H1 (cell line): ENCODE measurements around the gene CD72. TPM values are rescaled to one million over a fixed set of nuclear protein-coding genes. Genes with fewer than 3 reads are reported as not detected.
A peak's percentile ranks its signal among the peaks of the same experiment; 100 is the strongest.

Source experiments
- CTCF ChIA-PET: fragments of 300-600 bp; sonication (Branson Sonifier 250); formaldehyde crosslinking; loops from one replicate; lab custom pipeline; 2021; ENCODE audit not compliant: partially characterized antibody; lab: Charles Lee
- POLR2A ChIA-PET: fragments of 300-600 bp; sonication (Branson Sonifier 250); formaldehyde crosslinking; loops from one replicate; lab custom pipeline; 2021; ENCODE audit warnings: inconsistent platforms; ENCODE audit not compliant: partially characterized antibody; lab: Charles Lee
- DNase-seq, 2 experiments: peaks; one replicate each; pipeline versions ENCODE4 v3.0.0 to v3.0.0-alpha.2; 2010 to 2022; ENCODE audit warnings: low spot score in 2 of 2, low read depth in 1 of 2, mixed read lengths in 1 of 2
- FAIRE-seq: peaks from 2 replicates; lab custom pipeline; 2011; peaks lifted over from hg19 to GRCh38; lab: Jason Lieb, UNC
- H2AFZ ChIP-seq: 2 replicates; pipeline ENCODE4 v1.8.1; 2012; ENCODE audit warnings: low read length, inconsistent platforms
- H2AK5ac ChIP-seq: 2 replicates; pipeline ENCODE4 v1.6.1; 2013; ENCODE audit warnings: low read depth, low read length
- H2BK120ac ChIP-seq: replicated peaks from 2 replicates; pipeline ENCODE3; 2013; ENCODE audit warnings: low read depth, low read length, inconsistent platforms
- H2BK12ac ChIP-seq: 2 replicates; pipeline ENCODE4 v1.6.1; 2013; ENCODE audit warnings: low read depth, low read length
- H2BK15ac ChIP-seq: 2 replicates; pipeline ENCODE4 v1.6.1; 2013; ENCODE audit warnings: low read length
- H2BK20ac ChIP-seq: 2 replicates; pipeline ENCODE4 v1.6.1; 2013; ENCODE audit warnings: low read length
- H2BK5ac ChIP-seq: 2 replicates; pipeline ENCODE4 v1.6.1; 2013; ENCODE audit warnings: low read depth, low read length
- H3K14ac ChIP-seq: 2 replicates; pipeline ENCODE4 v1.6.1; 2013; ENCODE audit warnings: inconsistent platforms; ENCODE audit not compliant: insufficient read length
- H3K18ac ChIP-seq: 2 replicates; pipeline ENCODE4 v1.6.1; 2013; ENCODE audit warnings: low read length; ENCODE audit errors: extremely low read depth
- H3K23ac ChIP-seq: 2 replicates; pipeline ENCODE4 v1.6.1; 2013; ENCODE audit warnings: inconsistent platforms; ENCODE audit not compliant: insufficient read length
- H3K23me2 ChIP-seq: 2 replicates; pipeline ENCODE4 v1.6.1; 2013; ENCODE audit warnings: low read depth, low read length
- H3K27ac ChIP-seq: 2 replicates; pipeline ENCODE4 v1.6.1; 2011; ENCODE audit warnings: low read depth, low read length, inconsistent platforms
- H3K27me3 ChIP-seq, 4 experiments: replicated peaks in 1 of 4; 1 replicate in 1 of 4; 2 replicates in 3 of 4; pipeline versions ENCODE4 v1.6.1 to v1.8.1; 2011 to 2013; ENCODE audit warnings: low read length in 3 of 4, mild to moderate bottlenecking in 3 of 4, inconsistent platforms in 2 of 4, mixed read lengths in 2 of 4, moderate library complexity in 1 of 4; ENCODE audit not compliant: control insufficient read depth in 3 of 4, insufficient read depth in 3 of 4; ENCODE audit errors: extremely low read depth in 1 of 4
- H3K36me3 ChIP-seq, 4 experiments: 2 replicates each; pipeline versions ENCODE4 v1.6.1 to v1.8.1; 2011 to 2013; ENCODE audit warnings: mild to moderate bottlenecking in 4 of 4, low read length in 3 of 4, moderate library complexity in 2 of 4, control low read depth in 1 of 4, inconsistent platforms in 1 of 4; ENCODE audit not compliant: insufficient read depth in 4 of 4, control insufficient read depth in 2 of 4
- H3K4ac ChIP-seq: replicated peaks from 2 replicates; pipeline ENCODE3; 2013; ENCODE audit warnings: low read length, low read depth, mixed read lengths, inconsistent platforms; ENCODE audit not compliant: insufficient read length
- H3K4me1 ChIP-seq, 4 experiments: replicated peaks in 1 of 4; 1 replicate in 1 of 4; 2 replicates in 3 of 4; pipeline versions ENCODE4 v1.6.1 to v1.8.1; 2011 to 2013; ENCODE audit warnings: low read length in 3 of 4, inconsistent platforms in 2 of 4, mixed read lengths in 1 of 4; ENCODE audit not compliant: insufficient read depth in 4 of 4, control insufficient read depth in 3 of 4
- H3K4me2 ChIP-seq, 2 experiments: 2 replicates each; pipeline versions ENCODE4 v1.6.1 to v1.8.1; 2011 to 2013; ENCODE audit warnings: low read depth in 2 of 2, low read length in 2 of 2, control low read depth in 1 of 2, inconsistent platforms in 1 of 2, mild to moderate bottlenecking in 1 of 2; ENCODE audit not compliant: insufficient read depth in 1 of 2
- H3K4me3 ChIP-seq, 4 experiments: fragments of 200-600, 300-600 bp in 1 of 4; sonication (generic), shearing (Covaris generic), sonication (Bioruptor Twin) in 1 of 4; 2 replicates each; pipeline versions ENCODE4 v1.5.1 to v1.8.1; 2011 to 2016; ENCODE audit warnings: low read length in 4 of 4, low read depth in 3 of 4, control low read depth in 2 of 4, inconsistent platforms in 2 of 4, mild to moderate bottlenecking in 2 of 4, mixed read lengths in 1 of 4, moderate library complexity in 1 of 4; ENCODE audit not compliant: insufficient read depth in 2 of 4; ENCODE audit errors: extremely low read depth in 1 of 4
- H3K56ac ChIP-seq: replicated peaks from 2 replicates; pipeline ENCODE3; 2013; ENCODE audit warnings: low read depth, mild to moderate bottlenecking, mixed read lengths, low read length, inconsistent platforms; ENCODE audit not compliant: insufficient read length
- H3K79me1 ChIP-seq: 2 replicates; pipeline ENCODE4 v1.6.1; 2013; ENCODE audit warnings: low read depth, low read length, control low read depth
- H3K79me2 ChIP-seq, 2 experiments: 2 replicates each; pipeline versions ENCODE4 v1.6.1 to v1.8.1; 2012 to 2013; ENCODE audit warnings: low read length in 2 of 2, mild to moderate bottlenecking in 2 of 2, inconsistent platforms in 1 of 2; ENCODE audit not compliant: insufficient read depth in 2 of 2, control insufficient read depth in 1 of 2
- H3K9ac ChIP-seq, 4 experiments: replicated peaks in 1 of 4; 1 replicate in 1 of 4; 2 replicates in 3 of 4; pipeline versions ENCODE4 v1.6.1 to v1.8.1; 2011 to 2013; ENCODE audit warnings: low read depth in 3 of 4, low read length in 3 of 4, control low read depth in 2 of 4, mild to moderate bottlenecking in 2 of 4, moderate library complexity in 2 of 4, inconsistent platforms in 1 of 4; ENCODE audit errors: extremely low read depth in 1 of 4
- H3K9me3 ChIP-seq, 2 experiments: 2 replicates each; pipeline versions ENCODE4 v1.6.1 to v1.8.1; 2012 to 2013; ENCODE audit warnings: mild to moderate bottlenecking in 2 of 2, moderate library complexity in 2 of 2, control low read depth in 1 of 2, inconsistent platforms in 1 of 2, low read depth in 1 of 2, low read length in 1 of 2, mixed read lengths in 1 of 2; ENCODE audit not compliant: insufficient read depth in 2 of 2
- H4K20me1 ChIP-seq, 2 experiments: replicated peaks in 1 of 2; 2 replicates each; pipeline versions ENCODE3 to v1.8.1; 2011 to 2013; ENCODE audit warnings: inconsistent platforms in 2 of 2, low read length in 2 of 2, mild to moderate bottlenecking in 1 of 2; ENCODE audit not compliant: insufficient read depth in 2 of 2, control insufficient read depth in 1 of 2
- H4K5ac ChIP-seq: 2 replicates; pipeline ENCODE4 v1.6.1; 2013; ENCODE audit warnings: low read length, low read depth, mixed read lengths, inconsistent platforms; ENCODE audit not compliant: insufficient read length
- H4K8ac ChIP-seq: 2 replicates; pipeline ENCODE4 v1.8.0; 2013; ENCODE audit warnings: mild to moderate bottlenecking, moderate library complexity, low read length, inconsistent platforms; ENCODE audit not compliant: insufficient read depth; ENCODE audit errors: extremely low read depth
- H4K91ac ChIP-seq: replicated peaks from 2 replicates; pipeline ENCODE3; 2013; ENCODE audit warnings: low read length, mixed read lengths, inconsistent platforms; ENCODE audit not compliant: insufficient read length
- CHD2 ChIP-seq: IDR thresholded peaks from 2 replicates; pipeline ENCODE4 v1.6.1; 2012; ENCODE audit warnings: low read length, improper control_type of control experiment
- CREB1 ChIP-seq: IDR thresholded peaks from 2 replicates; pipeline ENCODE4 v1.6.1; 2012; ENCODE audit warnings: inconsistent platforms
- CTCF ChIP-seq, 3 experiments: IDR thresholded peaks; 1 replicate in 2 of 3; 2 replicates in 1 of 3; pipeline versions ENCODE4 v1.5.1 to v1.6.1; 2011; ENCODE audit warnings: low read length in 3 of 3, mild to moderate bottlenecking in 3 of 3, inconsistent platforms in 2 of 3, low read depth in 1 of 3, moderate library complexity in 1 of 3; ENCODE audit not compliant: insufficient read depth in 1 of 3; ENCODE audit errors: control extremely low read depth in 1 of 3
- HDAC2 ChIP-seq, 2 experiments: fragments of 300-600 bp in 1 of 2; sonication (generic) in 1 of 2; IDR thresholded peaks; 2 replicates each; pipeline ENCODE4 v1.6.1; 2011 to 2012; ENCODE audit warnings: low read depth in 2 of 2, low read length in 2 of 2, mild to moderate bottlenecking in 2 of 2, moderate library complexity in 2 of 2, borderline replicate concordance in 1 of 2, inconsistent platforms in 1 of 2
- JUN ChIP-seq: IDR thresholded peaks from 2 replicates; pipeline ENCODE4 v1.6.1; 2011; ENCODE audit warnings: low read depth, mild to moderate bottlenecking, improper control_type of control experiment, low read length
- MAFK ChIP-seq: IDR thresholded peaks from 2 replicates; pipeline ENCODE4 v1.6.1; 2012; ENCODE audit warnings: low read depth, mild to moderate bottlenecking, improper control_type of control experiment, low read length
- SP4 ChIP-seq: IDR thresholded peaks from 2 replicates; pipeline ENCODE4 v1.6.1; 2012; ENCODE audit warnings: low read length, inconsistent platforms
- SRF ChIP-seq: IDR thresholded peaks from 2 replicates; pipeline ENCODE4 v1.6.1; 2011; ENCODE audit warnings: mild to moderate bottlenecking, low read depth, low read length, moderate library complexity
- TAF1 ChIP-seq: IDR thresholded peaks from 2 replicates; pipeline ENCODE4 v1.6.1; 2011; ENCODE audit warnings: mild to moderate bottlenecking, low read depth, low read length
- TBP ChIP-seq: IDR thresholded peaks from 2 replicates; pipeline ENCODE4 v1.6.1; 2011; ENCODE audit warnings: low read depth, low read length, improper control_type of control experiment
- WGBS, 2 experiments: shearing (Covaris generic) in 1 of 2; methylation state at CpG; one replicate each; pipeline versions ENCODE4 v1.1.6 to v1.1.7; 2013 to 2015; ENCODE audit warnings: low lambda C conversion rate in 2 of 2, mixed read lengths in 2 of 2, inconsistent platforms in 1 of 2, low coverage in 1 of 2, missing lambda C conversion rate in 1 of 2; ENCODE audit not compliant: insufficient replicate concordance in 2 of 2, insufficient coverage in 1 of 2, insufficient read length in 1 of 2; ENCODE audit errors: extremely low coverage in 1 of 2, missing lambda C conversion rate in 1 of 2; 5-methylcytosine and 5-hydroxymethylcytosine counted together
- polyA plus RNA-seq, 7 experiments: library from polyadenylated mRNA; depleted of rRNA in 3 of 7; stranded (reverse) in 5 of 7; unstranded in 2 of 7; fragments of >200 nt in 5 of 7; fragments of 200-250 nt in 2 of 7; gene quantifications; 1 replicate in 5 of 7; 2 replicates in 1 of 7; 4 replicates in 1 of 7; pipeline versions ENCODE4 v1.2.1 to v1.2.3, GENCODE V29; 2011 to 2013; ENCODE audit warnings: missing spikeins in 2 of 7, mixed read lengths in 2 of 7
- total RNA-seq: library from RNA; stranded (reverse); fragmentation: NEBNext Ultra II Directional; extraction: Animal tissue kit (Norgen Biotek cat#: 25700); gene quantifications from 2 replicates; pipeline ENCODE4 v1.2.1, GENCODE V29; 2021

Gene CD72
- total and polyA plus RNA-seq, 2 of the 8 experiments (the other 6 are each of a cell fraction or from before 2014, with no cell fraction given), result 4.0 to 4.5 TPM

- Histone ChIP-seq H3K14ac (no peak overlapping the region), H3K23me2 (peaks cover 13% of the 10 kb centered on the region), H3K4ac (no peak overlapping the region), H2AFZ (peak overlapping the region; percentile 95), H3K9ac (peak overlapping the region in 2 of 4 experiments; percentile 2 to 23; a peak in 2 of 7 replicates), H4K8ac (no peak overlapping the region), H2BK5ac (peak overlapping the region; percentile 86; the same call in 1 of the 2 replicates), H3K4me1 (peaks cover 0 to 15% (median 9%) of the 10 kb centered on the region in 4 experiments; a peak in 6 of 7 replicates), H3K56ac (no peak overlapping the region), H4K91ac (no peak overlapping the region), H4K20me1 (peaks cover 0 to 15% of the 10 kb centered on the region in 2 experiments), H3K23ac (no peak overlapping the region), H3K9me3 (no peaks in the 10 kb centered on the region), H3K27ac (no peak overlapping the region), H3K4me2 (peak overlapping the region; percentile 89 to 94), H2BK12ac (no peak overlapping the region), H2AK5ac (no peak overlapping the region), H4K5ac (no peak overlapping the region), H3K27me3 (no peaks in the 10 kb centered on the region), H3K18ac (peak overlapping the region; percentile 76), H3K4me3 (peak overlapping the region; percentile 55 to 76 (median 66)), H2BK15ac (no peak overlapping the region), H3K36me3 (peaks cover 2 to 6% (median 4%) of the 10 kb centered on the region in 4 experiments; a peak in 5 of 8 replicates), H2BK120ac (no peak overlapping the region), H2BK20ac (no peak overlapping the region), H3K79me1 (no peaks in the 10 kb centered on the region; the same call in 1 of the 2 replicates), H3K79me2 (peaks cover 0 to 2% of the 10 kb centered on the region in 2 experiments; a peak in 1 of 4 replicates)
- ChIA-PET POLR2A (interaction anchor here (0.6 to 1.0 kb wide), 6 partner anchors 9 to 266 kb away, joined by 3 to 4 read pairs (median 3); partner anchors contain the start of genes CCDC107, OR13J1 and RMRP), CTCF (interaction anchor here (0.5 to 2.1 kb wide), 25 partner anchors 8 to 1005 kb away, joined by 3 to 21 read pairs (median 4); partner anchors contain the start of genes ARHGEF39, CD72 and PIGO)
- FAIRE-seq (peak; percentile 73), DNase-seq (peak; percentile 98 to 100)
- WGBS, 2 experiments, result 1% methylated on average over 34 of the region's 41 CpGs; no CpG with 5 or more reads in 1 of the 2 experiments
- peak; percentile 79 for TF ChIP-seq SP4
- no peak for TF ChIP-seq HDAC2 (IDR thresholded peaks at IDR 0.05; ENCODE audit: borderline replicate concordance in 1 of 2, low read depth in 2 of 2, low read length in 2 of 2)
- TF ChIP-seq TAF1, result peak; percentile 55; the same call in 1 of the 2 replicates
- no peak for TF ChIP-seq MAFK
- TF ChIP-seq CTCF (IDR thresholded peaks at IDR 0.05; ENCODE audit: control extremely low read depth in 1 of 3, insufficient read depth in 1 of 3, low read depth in 1 of 3, low read length in 3 of 3), result peak; percentile 77 to 86 (median 84)
- 0 out of 2 replicates have a peak, but pooled peaks have one; percentile 15 for TF ChIP-seq SRF
- no peak for TF ChIP-seq JUN
- peak; percentile 84 for TF ChIP-seq CREB1
- TF ChIP-seq CHD2, result no peak
- peak; percentile 95 for TF ChIP-seq TBP
Observed at GRCh38 chr9:35603986-35604577, 14.1 kb downstream of the CD72 start.
